LNCAP (cell line): ENCODE results near the gene RAB28.

Source experiments
- CTCF ChIP-seq: fragments of 450-650 bp; IDR thresholded peaks from 2 replicates; pipeline ENCODE4 v1.5.1; 2017; ENCODE audit warnings: mild to moderate bottlenecking

RAB28 gene

DNA sequence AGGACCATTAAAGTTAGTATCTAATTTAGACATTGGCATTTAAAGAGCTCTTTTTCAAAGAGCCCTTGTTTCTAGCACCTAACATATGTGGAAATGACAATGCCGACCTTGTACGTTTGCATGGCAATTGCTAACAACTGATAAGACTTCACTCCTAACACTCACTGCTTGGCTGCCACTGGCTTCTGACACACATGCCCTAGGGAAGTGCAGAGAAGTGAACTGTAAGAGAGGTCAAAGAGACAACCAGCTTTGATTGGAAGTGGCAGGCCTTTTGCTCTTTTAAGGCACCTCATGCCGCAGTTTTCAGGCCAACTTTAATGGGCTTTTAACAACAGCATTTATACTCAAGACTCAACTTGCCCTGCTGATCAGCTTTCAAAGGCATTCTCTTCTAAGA is 158.4 kb downstream of the RAB28 start:
- no peak for TF ChIP-seq CTCF

DNA sequence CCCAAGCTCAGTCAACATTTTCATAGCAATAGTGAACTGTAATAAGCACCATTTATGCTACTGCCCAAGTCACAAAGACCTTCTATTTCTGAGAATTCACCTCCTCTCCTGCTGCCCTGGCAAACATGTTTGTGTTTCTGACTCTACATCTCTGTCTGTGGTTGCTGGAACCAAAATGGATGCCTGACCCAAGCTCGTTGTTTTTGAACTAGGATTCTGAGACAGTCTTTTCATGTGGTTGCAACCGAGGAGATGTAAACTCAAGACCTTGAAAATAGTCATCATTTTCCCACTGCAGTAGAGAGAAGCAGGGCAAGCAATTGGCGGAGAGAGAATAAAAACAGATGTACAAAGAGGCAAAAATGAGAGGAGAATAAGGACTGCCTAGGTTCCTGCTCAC is 160.2 kb downstream of the RAB28 start:
- TF ChIP-seq CTCF, result no peak

- no peak for TF ChIP-seq CTCF
These were observed 161.4 kb downstream of the RAB28 start for GRCh38 chr4:13322681-13323101.
